Measurements from ENCODE around the gene TMEM123. TPM values are rescaled to one million over a fixed set of nuclear protein-coding genes. Genes with fewer than 3 reads are reported as not detected.

TMEM123 gene
- total and polyA plus RNA-seq, 2 of the 13 experiments (the other 11 are each of a cell fraction or from before 2014, with no cell fraction given): 365 to 2,761 TPM

DNA sequence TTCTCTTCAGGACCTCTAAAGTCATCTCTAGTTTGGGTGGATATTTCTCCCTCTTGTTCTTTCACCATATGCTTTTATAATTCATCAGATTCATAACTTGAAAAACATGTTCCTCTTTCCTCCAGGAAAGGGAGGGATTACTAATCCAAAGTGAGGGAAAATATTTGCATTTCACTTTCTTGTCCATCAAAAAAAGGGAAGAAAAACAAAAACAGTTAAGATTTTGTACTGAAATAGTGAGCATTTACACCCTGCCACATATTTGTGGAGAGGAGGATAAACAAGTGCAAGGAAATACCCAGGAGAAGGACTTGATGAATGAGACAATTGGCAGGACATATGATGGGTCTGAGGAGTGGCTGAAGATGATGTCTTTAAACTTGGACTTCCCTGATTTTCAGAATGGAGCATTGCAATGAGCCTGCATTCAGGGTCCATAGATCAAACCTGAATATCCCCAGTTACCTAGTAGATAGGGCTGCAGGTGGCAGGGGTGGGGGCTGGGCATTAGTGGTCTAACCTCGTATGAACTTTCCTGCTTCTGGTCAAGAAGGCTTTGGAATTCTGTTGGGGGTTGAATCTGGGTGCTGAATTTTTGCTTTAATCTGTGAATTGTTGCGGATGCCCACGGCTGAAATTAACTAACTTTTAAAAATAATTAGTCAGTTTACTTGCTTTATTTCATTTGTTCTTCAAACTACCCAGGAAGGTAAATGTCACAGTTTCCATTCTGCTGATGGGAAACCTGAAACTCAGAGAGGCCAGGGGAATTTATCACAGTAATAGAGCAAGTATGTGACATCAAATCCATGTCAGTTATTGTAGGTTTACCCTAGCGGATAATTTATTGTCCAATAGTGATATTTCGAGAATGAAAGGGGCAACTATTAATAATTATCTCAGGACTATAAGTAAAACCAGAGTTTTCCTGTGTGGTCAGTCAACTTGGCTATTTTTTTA, 36.9 kb upstream of the TMEM123 start:
- H3K79me2 ChIP-seq (ENCODE audit: insufficient read depth, low read length): no peaks in the 10 kb centered on the region
- ChIA-PET CTCF (ENCODE audit: low intra/inter-chr PET ratio, low total read pairs) (no interaction called here), POLR2A (no interaction called here)
- ATAC-seq (no peak; the same call in 2 of the 3 replicates), DNase-seq (ENCODE audit: low spot score) (peak; percentile 33), FAIRE-seq (no peak)
- peak overlapping the region; percentile 45 for H3K4me2 ChIP-seq (ENCODE audit: low read depth, low read length)
- no peak overlapping the region for H3K4me3 ChIP-seq (replicated peaks in 1 of 3; ENCODE audit: insufficient read depth in 1 of 3, low read depth in 2 of 3, low read length in 3 of 3)
- H4K20me1 ChIP-seq (ENCODE audit: insufficient read depth, low read length): no peaks in the 10 kb centered on the region
- no peak overlapping the region for H3K9ac ChIP-seq (ENCODE audit: insufficient read depth, low read depth, low read length)
- intact Hi-C loops (cut with micrococcal nuclease; ENCODE audit: unreplicated experiment) (no loop called here), in situ Hi-C loops (cut with HindIII; ENCODE audit: extremely low pct_ligation_motif_present, low pct_unique_long_range_greater_than_20kb) (loop anchor here (10.0 kb wide), 1 partner anchor 145 kb away; the partner anchor contains the start of gene BIRC2)
- no peaks in the 10 kb centered on the region for H3K36me3 ChIP-seq (replicated peaks in 1 of 2; ENCODE audit: control insufficient read depth in 1 of 2, insufficient read depth in 2 of 2, low read length in 2 of 2)
- no TSS peak for BruUV-seq (replicated peaks)
- peaks cover 96% of the 10 kb centered on the region for H3K4me1 ChIP-seq (ENCODE audit: insufficient read depth, low read length)
- H3K27me3 ChIP-seq (ENCODE audit: control insufficient read depth in 1 of 2, insufficient read depth in 2 of 2, low read length in 2 of 2): no peaks in the 10 kb centered on the region
- no peak overlapping the region for H2AFZ ChIP-seq (ENCODE audit: low read length)
- WGBS (ENCODE audit: low lambda C conversion rate): 47% methylated on average over 5 of the region's 5 CpGs
- H3K9me3 ChIP-seq (ENCODE audit: low read length): no peaks in the 10 kb centered on the region
- no peak overlapping the region for H3K27ac ChIP-seq (ENCODE audit: extremely low read length, insufficient read depth, low read length)
- TF ChIP-seq MED1 (CRISPR knock-in tag; IDR thresholded peaks at IDR 0.05) (peak; percentile 44), EP300 (IDR thresholded peaks at IDR 0.05; ENCODE audit: low read depth in 2 of 2, low read length in 2 of 2) (0 out of 4 replicates have a peak, but pooled peaks of 1 of the 2 experiments have one; percentile 17), EP300 (CRISPR knock-in tag; IDR thresholded peaks at IDR 0.05; ENCODE audit: borderline replicate concordance) (no peak), PHF21A (CRISPR knock-in tag; IDR thresholded peaks at IDR 0.05) (0 out of 2 replicates have a peak, but pooled peaks have one; percentile 20), SOX6 (IDR thresholded peaks at IDR 0.05) (no peak), SOX6 (CRISPR knock-in tag; IDR thresholded peaks at IDR 0.05) (peak; percentile 26; the same call in 1 of the 2 replicates), ZNF205 (CRISPR knock-in tag; IDR thresholded peaks at IDR 0.05) (no peak), AHDC1 (CRISPR knock-in tag; IDR thresholded peaks at IDR 0.05; ENCODE audit: borderline replicate concordance) (peak; percentile 34; the same call in 1 of the 2 replicates), SALL1 (CRISPR knock-in tag; IDR thresholded peaks at IDR 0.05) (peak; percentile 36; the same call in 1 of the 2 replicates)
- TF ChIP-seq, protein P1, sequence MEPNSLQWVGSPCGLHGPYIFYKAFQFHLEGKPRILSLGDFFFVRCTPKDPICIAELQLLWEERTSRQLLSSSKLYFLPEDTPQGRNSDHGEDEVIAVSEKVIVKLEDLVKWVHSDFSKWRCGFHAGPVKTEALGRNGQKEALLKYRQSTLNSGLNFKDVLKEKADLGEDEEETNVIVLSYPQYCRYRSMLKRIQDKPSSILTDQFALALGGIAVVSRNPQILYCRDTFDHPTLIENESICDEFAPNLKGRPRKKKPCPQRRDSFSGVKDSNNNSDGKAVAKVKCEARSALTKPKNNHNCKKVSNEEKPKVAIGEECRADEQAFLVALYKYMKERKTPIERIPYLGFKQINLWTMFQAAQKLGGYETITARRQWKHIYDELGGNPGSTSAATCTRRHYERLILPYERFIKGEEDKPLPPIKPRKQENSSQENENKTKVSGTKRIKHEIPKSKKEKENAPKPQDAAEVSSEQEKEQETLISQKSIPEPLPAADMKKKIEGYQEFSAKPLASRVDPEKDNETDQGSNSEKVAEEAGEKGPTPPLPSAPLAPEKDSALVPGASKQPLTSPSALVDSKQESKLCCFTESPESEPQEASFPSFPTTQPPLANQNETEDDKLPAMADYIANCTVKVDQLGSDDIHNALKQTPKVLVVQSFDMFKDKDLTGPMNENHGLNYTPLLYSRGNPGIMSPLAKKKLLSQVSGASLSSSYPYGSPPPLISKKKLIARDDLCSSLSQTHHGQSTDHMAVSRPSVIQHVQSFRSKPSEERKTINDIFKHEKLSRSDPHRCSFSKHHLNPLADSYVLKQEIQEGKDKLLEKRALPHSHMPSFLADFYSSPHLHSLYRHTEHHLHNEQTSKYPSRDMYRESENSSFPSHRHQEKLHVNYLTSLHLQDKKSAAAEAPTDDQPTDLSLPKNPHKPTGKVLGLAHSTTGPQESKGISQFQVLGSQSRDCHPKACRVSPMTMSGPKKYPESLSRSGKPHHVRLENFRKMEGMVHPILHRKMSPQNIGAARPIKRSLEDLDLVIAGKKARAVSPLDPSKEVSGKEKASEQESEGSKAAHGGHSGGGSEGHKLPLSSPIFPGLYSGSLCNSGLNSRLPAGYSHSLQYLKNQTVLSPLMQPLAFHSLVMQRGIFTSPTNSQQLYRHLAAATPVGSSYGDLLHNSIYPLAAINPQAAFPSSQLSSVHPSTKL (CRISPR knock-in tag; IDR thresholded peaks at IDR 0.05): peak; percentile 26; the same call in 1 of the 2 replicates
- TF ChIP-seq, protein P2, sequence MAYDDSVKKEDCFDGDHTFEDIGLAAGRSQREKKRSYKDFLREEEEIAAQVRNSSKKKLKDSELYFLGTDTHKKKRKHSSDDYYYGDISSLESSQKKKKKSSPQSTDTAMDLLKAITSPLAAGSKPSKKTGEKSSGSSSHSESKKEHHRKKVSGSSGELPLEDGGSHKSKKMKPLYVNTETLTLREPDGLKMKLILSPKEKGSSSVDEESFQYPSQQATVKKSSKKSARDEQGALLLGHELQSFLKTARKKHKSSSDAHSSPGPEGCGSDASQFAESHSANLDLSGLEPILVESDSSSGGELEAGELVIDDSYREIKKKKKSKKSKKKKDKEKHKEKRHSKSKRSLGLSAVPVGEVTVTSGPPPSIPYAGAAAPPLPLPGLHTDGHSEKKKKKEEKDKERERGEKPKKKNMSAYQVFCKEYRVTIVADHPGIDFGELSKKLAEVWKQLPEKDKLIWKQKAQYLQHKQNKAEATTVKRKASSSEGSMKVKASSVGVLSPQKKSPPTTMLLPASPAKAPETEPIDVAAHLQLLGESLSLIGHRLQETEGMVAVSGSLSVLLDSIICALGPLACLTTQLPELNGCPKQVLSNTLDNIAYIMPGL (CRISPR knock-in tag; IDR thresholded peaks at IDR 0.05; ENCODE audit: borderline replicate concordance in 1 of 2, low read depth in 1 of 2): no peak

Measured in HepG2 (cell line).